HTR-8/SVneo (cell line): ENCODE data around the gene SUPT6H.
A peak's percentile ranks its signal among the peaks of the same experiment; 100 is the strongest.
"Not testable (repeated sequence)": the region's sequence is repeated elsewhere in the genome, so short reads cannot be mapped to it uniquely, and the experiment has no call there.

Experiments used
- DNase-seq: peaks from one replicate; pipeline ENCODE4 v3.0.0; 2011; ENCODE audit warnings: low spot score, mixed read lengths; ENCODE audit not compliant: insufficient read length
- FAIRE-seq: peaks from 2 replicates; lab custom pipeline; 2011; peaks lifted over from hg19 to GRCh38; lab: Jason Lieb, UNC

SUPT6H gene

GRCh38 chr17:28716740-28717577 lies 55.0 kb downstream of the SUPT6H start:
- FAIRE-seq (peak; percentile 13), DNase-seq (no peak)

- DNase-seq (peak; percentile 84), FAIRE-seq (peak; percentile 86)
Measured at GRCh38 chr17:28717578-28718332, 55.8 kb downstream of the SUPT6H start, which contains the start of gene RAB34. RAB34 (minus strand) TSS chr17:28717868; CDS start chr17:28717266, 602 bp downstream.

GRCh38 chr17:28718333-28719020 lies 56.5 kb downstream of the SUPT6H start:
- FAIRE-seq (no peak), DNase-seq (no peak)

GRCh38 chr17:28719021-28719433 lies 57.0 kb downstream of the SUPT6H start:
- FAIRE-seq = no peak
- no peak for DNase-seq

GRCh38 chr17:28720247-28720996 lies 58.4 kb downstream of the SUPT6H start:
- no peak for DNase-seq
- FAIRE-seq = no peak

- FAIRE-seq, DNase-seq: not testable (repeated sequence)
Measured at GRCh38 chr17:28720997-28721329, 59.0 kb downstream of the SUPT6H start.

GRCh38 chr17:28722417-28723158 lies 60.6 kb downstream of the SUPT6H start:
- FAIRE-seq = no peak
- no peak for DNase-seq

GRCh38 chr17:28723159-28723835 lies 61.3 kb downstream of the SUPT6H start:
- no peak for DNase-seq
- no peak for FAIRE-seq

- not testable (repeated sequence) for DNase-seq, FAIRE-seq
Measured at GRCh38 chr17:28723836-28724499, 62.0 kb downstream of the SUPT6H start.

GRCh38 chr17:28724500-28725165 lies 62.6 kb downstream of the SUPT6H start:
- DNase-seq (no peak), FAIRE-seq (no peak)

GRCh38 chr17:28725166-28725659 lies 63.2 kb downstream of the SUPT6H start:
- no peak for FAIRE-seq
- DNase-seq = no peak

GRCh38 chr17:28725660-28726225 lies 63.7 kb downstream of the SUPT6H start:
- DNase-seq (peak; percentile 39), FAIRE-seq (no peak)

GRCh38 chr17:28726226-28726626 lies 64.2 kb downstream of the SUPT6H start, which contains the start of gene TLCD1:
TLCD1 (minus strand) TSS chr17:28726233; CDS start chr17:28726097, 136 bp downstream.
- DNase-seq (peak; percentile 80), FAIRE-seq (no peak)

GRCh38 chr17:28726627-28727491 lies 64.9 kb downstream of the SUPT6H start:
- DNase-seq (peak; percentile 94), FAIRE-seq (peak; percentile 94)

- peak; percentile 36 for FAIRE-seq
- DNase-seq = peak; percentile 93
Measured at GRCh38 chr17:28728364-28729200, 66.6 kb downstream of the SUPT6H start, which contains the start of gene NEK8. NEK8 (plus strand) TSS chr17:28728788; CDS start chr17:28728814, 26 bp downstream.
